T-helper 2 cell treated with Interferon-gamma antibody and Interleukin-4, amounts not matched to agents 5 μg/mL and 100 μg/mL, for 36 hours (primary cell): ENCODE data around the gene SYN1.

Experiments
- DNase-seq: peaks from one replicate; pipeline ENCODE4 v3.0.0; 2021; ENCODE audit warnings: low spot score
- H3K27ac Mint-ChIP-seq: one replicate; pipeline ENCODE4 v1.8.0; 2021; ENCODE audit warnings: mild to moderate bottlenecking, mixed read lengths
- H3K27me3 Mint-ChIP-seq: one replicate; pipeline ENCODE4 v1.8.0; 2021; ENCODE audit warnings: low read depth, mixed read lengths
- H3K36me3 Mint-ChIP-seq: one replicate; pipeline ENCODE4 v1.8.0; 2021; ENCODE audit warnings: low read depth, mixed read lengths
- H3K4me1 Mint-ChIP-seq: one replicate; pipeline ENCODE4 v1.8.0; 2021; ENCODE audit warnings: low read depth, mixed read lengths
- H3K4me3 Mint-ChIP-seq: one replicate; pipeline ENCODE4 v1.8.0; 2022; ENCODE audit warnings: mild to moderate bottlenecking, moderate library complexity, mixed read lengths
- H3K9me3 Mint-ChIP-seq: one replicate; pipeline ENCODE4 v1.8.0; 2021; ENCODE audit warnings: mixed read lengths

The SYN1 gene

GRCh38 chrX:47625365-47625764, 5.7 kb upstream of the SYN1 start:
- Mint-ChIP-seq H3K9me3 (no peaks in the 10 kb centered on the region), H3K4me3 (peak overlapping the region; percentile 34), H3K4me1 (peaks cover 20% of the 10 kb centered on the region)

GRCh38 chrX:47623540-47624027, 3.9 kb upstream of the SYN1 start:
- Mint-ChIP-seq H3K4me3 (peak overlapping the region; percentile 82), H3K9me3 (no peaks in the 10 kb centered on the region), H3K4me1 (peaks cover 9% of the 10 kb centered on the region), H3K27me3 (peaks cover 23% of the 10 kb centered on the region), H3K36me3 (no peaks in the 10 kb centered on the region), H3K27ac (no peak overlapping the region)
- peak; percentile 22 for DNase-seq

More at GRCh38 chrX:47625365-47625764, 5.7 kb upstream of the SYN1 start:
- no peak overlapping the region for H3K27ac Mint-ChIP-seq
- peaks cover 18% of the 10 kb centered on the region for H3K27me3 Mint-ChIP-seq
- no peak for DNase-seq
- H3K36me3 Mint-ChIP-seq: no peaks in the 10 kb centered on the region

GRCh38 chrX:47621851-47622250, 2.2 kb upstream of the SYN1 start:
- Mint-ChIP-seq H3K27ac (no peak overlapping the region), H3K4me1 (peaks cover 9% of the 10 kb centered on the region), H3K9me3 (no peaks in the 10 kb centered on the region), H3K27me3 (peaks cover 36% of the 10 kb centered on the region), H3K4me3 (no peak overlapping the region), H3K36me3 (no peaks in the 10 kb centered on the region)
- DNase-seq: no peak

GRCh38 chrX:47620303-47620685, 637 bp upstream of the SYN1 start:
- Mint-ChIP-seq H3K9me3 (no peaks in the 10 kb centered on the region), H3K4me3 (no peak overlapping the region), H3K36me3 (no peaks in the 10 kb centered on the region), H3K4me1 (peaks cover 9% of the 10 kb centered on the region), H3K27me3 (peaks cover 42% of the 10 kb centered on the region), H3K27ac (no peak overlapping the region)
- no peak for DNase-seq

- Mint-ChIP-seq H3K27me3 (peaks cover 40% of the 10 kb centered on the region), H3K27ac (no peak overlapping the region), H3K9me3 (no peaks in the 10 kb centered on the region), H3K4me3 (peak overlapping the region; percentile 69), H3K4me1 (peaks cover 6% of the 10 kb centered on the region), H3K36me3 (no peaks in the 10 kb centered on the region)
- DNase-seq: no peak
These were observed 653 bp downstream of the SYN1 start for GRCh38 chrX:47618923-47619485.

- Mint-ChIP-seq H3K36me3 (no peaks in the 10 kb centered on the region), H3K4me1 (peaks cover 2% of the 10 kb centered on the region)
- DNase-seq: no peak
These were observed 5.0 kb downstream of the SYN1 start for GRCh38 chrX:47614618-47615017.

GRCh38 chrX:47613082-47613481, 6.6 kb downstream of the SYN1 start:
- peaks cover 14% of the 10 kb centered on the region for H3K27me3 Mint-ChIP-seq
- no peaks in the 10 kb centered on the region for H3K36me3 Mint-ChIP-seq
- no peak overlapping the region for H3K4me3 Mint-ChIP-seq
- H3K27ac Mint-ChIP-seq: no peak overlapping the region
- no peak for DNase-seq
- no peaks in the 10 kb centered on the region for H3K9me3 Mint-ChIP-seq
- H3K4me1 Mint-ChIP-seq: peaks cover 4% of the 10 kb centered on the region

More at GRCh38 chrX:47614618-47615017, 5.0 kb downstream of the SYN1 start:
- no peak overlapping the region for H3K4me3 Mint-ChIP-seq
- H3K27ac Mint-ChIP-seq: no peak overlapping the region
- peaks cover 24% of the 10 kb centered on the region for H3K27me3 Mint-ChIP-seq
- H3K9me3 Mint-ChIP-seq: no peaks in the 10 kb centered on the region

- DNase-seq: no peak
- H3K27ac Mint-ChIP-seq: no peak overlapping the region
These were observed 7.2 kb downstream of the SYN1 start for GRCh38 chrX:47612418-47612817.

GRCh38 chrX:47611926-47612325, 7.7 kb downstream of the SYN1 start:
- no peak overlapping the region for H3K27ac Mint-ChIP-seq
- H3K4me1 Mint-ChIP-seq: peaks cover 5% of the 10 kb centered on the region
- DNase-seq: no peak
- peaks cover 6% of the 10 kb centered on the region for H3K27me3 Mint-ChIP-seq
- H3K36me3 Mint-ChIP-seq: no peaks in the 10 kb centered on the region
- no peaks in the 10 kb centered on the region for H3K9me3 Mint-ChIP-seq
- H3K4me3 Mint-ChIP-seq: no peak overlapping the region

More at GRCh38 chrX:47612418-47612817, 7.2 kb downstream of the SYN1 start:
- H3K27me3 Mint-ChIP-seq: peaks cover 7% of the 10 kb centered on the region
- no peaks in the 10 kb centered on the region for H3K36me3 Mint-ChIP-seq
- H3K9me3 Mint-ChIP-seq: no peaks in the 10 kb centered on the region
- H3K4me1 Mint-ChIP-seq: peaks cover 5% of the 10 kb centered on the region
- no peak overlapping the region for H3K4me3 Mint-ChIP-seq

- no peaks in the 10 kb centered on the region for H3K9me3 Mint-ChIP-seq
- H3K27ac Mint-ChIP-seq: no peak overlapping the region
- peaks cover 4% of the 10 kb centered on the region for H3K27me3 Mint-ChIP-seq
- H3K4me1 Mint-ChIP-seq: peaks cover 5% of the 10 kb centered on the region
- no peak for DNase-seq
- no peaks in the 10 kb centered on the region for H3K36me3 Mint-ChIP-seq
- no peak overlapping the region for H3K4me3 Mint-ChIP-seq
These were observed 8.2 kb downstream of the SYN1 start for GRCh38 chrX:47611489-47611888.

GRCh38 chrX:47610511-47610910, 9.1 kb downstream of the SYN1 start:
- no peak for DNase-seq
- Mint-ChIP-seq H3K4me3 (no peak overlapping the region), H3K27me3 (no peaks in the 10 kb centered on the region), H3K27ac (no peak overlapping the region), H3K36me3 (no peaks in the 10 kb centered on the region), H3K9me3 (no peaks in the 10 kb centered on the region), H3K4me1 (peaks cover 5% of the 10 kb centered on the region)

- Mint-ChIP-seq H3K9me3 (no peaks in the 10 kb centered on the region), H3K4me3 (no peak overlapping the region)
These were observed 11.4 kb downstream of the SYN1 start for GRCh38 chrX:47608130-47608810.

GRCh38 chrX:47607091-47607490, 12.6 kb downstream of the SYN1 start:
- Mint-ChIP-seq H3K4me1 (peaks cover 5% of the 10 kb centered on the region), H3K4me3 (no peak overlapping the region), H3K27ac (no peak overlapping the region), H3K27me3 (no peaks in the 10 kb centered on the region), H3K9me3 (no peaks in the 10 kb centered on the region), H3K36me3 (no peaks in the 10 kb centered on the region)
- DNase-seq: no peak

More at GRCh38 chrX:47608130-47608810, 11.4 kb downstream of the SYN1 start:
- H3K4me1 Mint-ChIP-seq: peaks cover 5% of the 10 kb centered on the region
- no peak for DNase-seq
- no peak overlapping the region for H3K27ac Mint-ChIP-seq
- no peaks in the 10 kb centered on the region for H3K27me3 Mint-ChIP-seq
- no peaks in the 10 kb centered on the region for H3K36me3 Mint-ChIP-seq

GRCh38 chrX:47605024-47605423, 14.6 kb downstream of the SYN1 start:
- Mint-ChIP-seq H3K9me3 (no peaks in the 10 kb centered on the region), H3K27me3 (no peaks in the 10 kb centered on the region), H3K36me3 (no peaks in the 10 kb centered on the region), H3K4me1 (peaks cover 5% of the 10 kb centered on the region), H3K4me3 (no peak overlapping the region), H3K27ac (no peak overlapping the region)
- DNase-seq: no peak
